AG04450 (cell line): Measurements from ENCODE around the gene WDR27. TPM values are rescaled to one million over a fixed set of nuclear protein-coding genes. Genes with fewer than 3 reads are reported as not detected.
A peak's percentile ranks its signal among the peaks of the same experiment; 100 is the strongest.

Experiments
- CTCF ChIA-PET: fragments of 300-600, 350-600 bp; formaldehyde crosslinking; extraction: SDS; loops from one replicate; lab custom pipeline; 2022; ENCODE audit warnings: antibody characterized with exemption, inconsistent platforms; lab: Charles Lee
- POLR2A ChIA-PET: fragments of 350-600 bp; formaldehyde crosslinking; extraction: SDS; loops from one replicate; lab custom pipeline; 2021; ENCODE audit warnings: antibody characterized with exemption, inconsistent platforms; lab: Yijun Ruan, JAX
- DNase-seq: peaks from one replicate; pipeline ENCODE4 v3.0.0-alpha.2; 2011; ENCODE audit warnings: low read depth, low spot score
- H3K27ac ChIP-seq: one replicate; pipeline ENCODE4 v1.5.1; 2012; ENCODE audit warnings: low read depth, low read length, control low read depth
- H3K27me3 ChIP-seq: one replicate; pipeline ENCODE4 v1.6.0; 2012; ENCODE audit warnings: low read length; ENCODE audit not compliant: control insufficient read depth, insufficient read depth
- H3K4me3 ChIP-seq: 2 replicates; pipeline ENCODE4 v1.5.1; 2011; ENCODE audit warnings: mild to moderate bottlenecking, low read depth, low read length, control low read depth
- H3K9me3 ChIP-seq: 2 replicates; pipeline ENCODE4 v1.5.1; 2012; ENCODE audit warnings: low read length; ENCODE audit not compliant: control insufficient read depth, insufficient read depth
- CTCF ChIP-seq: IDR thresholded peaks from 2 replicates; pipeline ENCODE4 v1.5.1; 2011; ENCODE audit warnings: low read depth, low read length, control low read depth, inconsistent platforms
- polyA plus RNA-seq: library from polyadenylated mRNA; depleted of rRNA; stranded (reverse); fragments of >200 nt; gene quantifications from 2 replicates; pipeline ENCODE4 v1.2.3, GENCODE V29; 2011

Gene WDR27
- polyA plus RNA-seq, 1 experiment = 20.5 TPM

GRCh38 chr6:169723200-169723909 is 21.5 kb upstream of the WDR27 start:
- CTCF ChIA-PET = no interaction called here
- DNase-seq = peak; percentile 24

GRCh38 chr6:169722362-169723199 is 20.8 kb upstream of the WDR27 start:
- Histone ChIP-seq H3K4me3 (peak overlapping the region; percentile 71), H3K27ac (peak overlapping the region; percentile 79), H3K27me3 (no peaks in the 10 kb centered on the region), H3K9me3 (no peaks in the 10 kb centered on the region; the same call in 1 of the 2 replicates)
- no peak for TF ChIP-seq CTCF
- ChIA-PET POLR2A (interaction anchor here (1.1 to 2.0 kb wide), 3 partner anchors 14 to 29 kb away, joined by 3 to 4 read pairs (median 3); partner anchors contain the start of genes DYNLT2 and ERMARD), CTCF (interaction anchor here (1.6 to 1.8 kb wide), 2 partner anchors 67 to 766 kb away, joined by 5 to 6 read pairs; no protein-coding TSS in a partner anchor)
- DNase-seq = peak; percentile 18

More at GRCh38 chr6:169723200-169723909, 21.5 kb upstream of the WDR27 start:
- peak overlapping the region; percentile 79 for H3K27ac ChIP-seq
- POLR2A ChIA-PET = interaction anchor here (1.1 to 1.3 kb wide), 2 partner anchors 15 to 28 kb away, joined by 3 read pairs; partner anchors contain the start of genes DYNLT2 and ERMARD
- H3K4me3 ChIP-seq = peak overlapping the region; percentile 71
- H3K27me3 ChIP-seq = no peaks in the 10 kb centered on the region
- no peaks in the 10 kb centered on the region; the same call in 1 of the 2 replicates for H3K9me3 ChIP-seq
- no peak for TF ChIP-seq CTCF

GRCh38 chr6:169720207-169720855 is 18.5 kb upstream of the WDR27 start:
- Histone ChIP-seq H3K9me3 (no peaks in the 10 kb centered on the region; the same call in 1 of the 2 replicates), H3K27me3 (no peaks in the 10 kb centered on the region), H3K4me3 (no peak overlapping the region), H3K27ac (no peak overlapping the region)
- DNase-seq = no peak
- ChIA-PET POLR2A (no interaction called here), CTCF (no interaction called here)
- 0 out of 2 replicates have a peak, but pooled peaks have one; percentile 8 for TF ChIP-seq CTCF

GRCh38 chr6:169719117-169719516 is 17.3 kb upstream of the WDR27 start:
- Histone ChIP-seq H3K4me3 (no peak overlapping the region), H3K9me3 (no peaks in the 10 kb centered on the region), H3K27me3 (no peaks in the 10 kb centered on the region), H3K27ac (no peak overlapping the region)
- CTCF ChIA-PET = interaction anchor here (1.6 kb wide), 1 partner anchor 14 kb away, joined by 6 read pairs; no protein-coding TSS in a partner anchor
- POLR2A ChIA-PET = no interaction called here
- no peak for DNase-seq
- no peak for TF ChIP-seq CTCF
